OCI-LY7 (cell line): Measurements from ENCODE around the gene NAA30. TPM values are rescaled to one million over a fixed set of nuclear protein-coding genes. Genes with fewer than 3 reads are reported as not detected.

Experiments
- BruUV-seq: library from RNA; stranded (reverse); fragments of 400-500 nt; replicated peaks from 2 replicates; lab custom pipeline; 2021; lab: Mats Ljungman, UMichigan
- CTCF ChIA-PET: fragments of 300-600 bp; sonication (Branson Sonifier 250); formaldehyde crosslinking; loops from one replicate; lab custom pipeline; 2022; ENCODE audit warnings: antibody characterized with exemption; ENCODE audit not compliant: unreplicated experiment; lab: Charles Lee
- POLR2A ChIA-PET: fragments of 300-600 bp; sonication (Branson Sonifier 250); formaldehyde crosslinking; loops from one replicate; lab custom pipeline; 2022; ENCODE audit warnings: antibody characterized with exemption; lab: Charles Lee
- DNase-seq: peaks from one replicate; pipeline ENCODE4 v3.0.0-alpha.2; 2015; ENCODE audit warnings: low spot score
- H2AFZ ChIP-seq: fragments of 200-600 bp; sonication (generic), shearing (Covaris generic); 2 replicates; pipeline ENCODE4 v1.6.1; 2014; ENCODE audit warnings: mild to moderate bottlenecking, antibody characterized with exemption, low read length, moderate library complexity
- H3K27ac ChIP-seq: fragments of 200-600 bp; sonication (generic); 2 replicates; pipeline ENCODE4 v1.5.1; 2014; ENCODE audit warnings: mixed run types, low read depth, mild to moderate bottlenecking, moderate library complexity, low read length, inconsistent platforms; ENCODE audit not compliant: poor library complexity, severe bottlenecking
- H3K36me3 ChIP-seq: fragments of 200-600 bp; sonication (generic); 2 replicates; pipeline ENCODE4 v1.6.1; 2014; ENCODE audit warnings: mild to moderate bottlenecking, antibody characterized with exemption, low read length, moderate library complexity, mixed read lengths; ENCODE audit not compliant: insufficient read depth
- H3K4me1 ChIP-seq: fragments of 200-600 bp; sonication (generic); 2 replicates; pipeline ENCODE4 v1.5.1; 2014; ENCODE audit warnings: mild to moderate bottlenecking, low read length; ENCODE audit not compliant: insufficient read depth, poor library complexity, severe bottlenecking
- H3K4me2 ChIP-seq: fragments of 200-600 bp; sonication (generic); 2 replicates; pipeline ENCODE4 v1.6.1; 2014; ENCODE audit warnings: mild to moderate bottlenecking, low read length
- H3K4me3 ChIP-seq: fragments of 200-600 bp; sonication (generic); 2 replicates; pipeline ENCODE4 v1.5.1; 2014; ENCODE audit warnings: mild to moderate bottlenecking, low read depth, low read length; ENCODE audit not compliant: poor library complexity, severe bottlenecking
- H3K79me2 ChIP-seq: fragments of 200-600 bp; sonication (generic); 2 replicates; pipeline ENCODE4 v1.6.1; 2016; ENCODE audit warnings: low read depth, mild to moderate bottlenecking, low read length, moderate library complexity, mixed read lengths; ENCODE audit not compliant: insufficient read depth
- H3K9me2 ChIP-seq: fragments of 200-600 bp; sonication (generic); 2 replicates; pipeline ENCODE4 v1.6.1; 2016; ENCODE audit warnings: mild to moderate bottlenecking, low read length, mixed read lengths; ENCODE audit not compliant: insufficient read depth
- H3K9me3 ChIP-seq: fragments of 200-600 bp; sonication (generic); 2 replicates; pipeline ENCODE4 v1.6.1; 2014; ENCODE audit warnings: mild to moderate bottlenecking, mixed run types, low read length, mixed read lengths
- H4K20me1 ChIP-seq: fragments of 200-600 bp; sonication (generic); 2 replicates; pipeline ENCODE4 v1.6.1; 2014; ENCODE audit warnings: mild to moderate bottlenecking, antibody characterized with exemption, low read length, moderate library complexity, mixed read lengths; ENCODE audit not compliant: insufficient read depth
- EZH2phosphoT487 ChIP-seq: fragments of 200-600 bp; sonication (generic); IDR thresholded peaks from 2 replicates; pipeline ENCODE4 v1.6.1; 2018; ENCODE audit warnings: low read depth, borderline replicate concordance, mild to moderate bottlenecking, mixed run types, antibody characterized with exemption, low read length, moderate library complexity, mixed read lengths
- intact Hi-C: fragments of 100-400 bp; cut with micrococcal nuclease; formaldehyde crosslinking; loops from one replicate; pipeline ENCODE4 v1.10.0; 2022; ENCODE audit not compliant: unreplicated experiment
- total RNA-seq, 2 experiments: library from RNA; depleted of rRNA in 1 of 2; stranded (reverse); fragments of >200 nt in 1 of 2; shearing (Covaris generic) in 1 of 2; gene quantifications; 2 replicates each; pipeline ENCODE4 v1.2.3, GENCODE V29; 2014 to 2022
- TF ChIP-seq, protein P1 (sequence below): fragments of 200-600 bp; sonication (generic); conservative IDR thresholded peaks from 2 replicates; pipeline ENCODE4 v1.5.1; 2014; ENCODE audit warnings: mild to moderate bottlenecking, antibody characterized with exemption, low read length, moderate library complexity, mixed read lengths

Gene NAA30
- total RNA-seq, 2 experiments from 2014 or later = 7.4 to 18.1 TPM

DNA sequence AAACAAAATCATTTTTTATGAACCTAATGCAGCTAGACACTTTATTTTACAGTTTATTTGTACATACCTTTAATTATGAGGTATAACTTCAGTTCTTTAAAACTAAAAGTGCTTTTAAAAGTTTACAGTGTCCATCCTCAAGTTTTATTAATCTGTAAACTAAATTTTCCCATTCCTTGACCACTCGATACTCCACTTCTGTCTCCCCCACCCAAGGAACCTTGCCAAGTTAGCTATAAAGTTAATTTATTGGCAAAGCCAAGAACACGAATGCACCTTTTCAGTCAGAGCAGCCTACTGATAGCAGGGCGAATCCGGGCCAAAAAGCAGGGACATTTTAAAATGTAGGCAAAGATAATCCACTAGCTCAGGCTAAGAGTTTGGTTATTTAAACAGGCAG is 29.6 kb downstream of the NAA30 start:
- Histone ChIP-seq H3K79me2 (no peaks in the 10 kb centered on the region), H3K9me3 (no peaks in the 10 kb centered on the region), H3K27ac (no peak overlapping the region), H3K9me2 (no peaks in the 10 kb centered on the region), H4K20me1 (no peaks in the 10 kb centered on the region), H3K4me2 (no peak overlapping the region), H3K4me1 (no peaks in the 10 kb centered on the region), H3K36me3 (no peaks in the 10 kb centered on the region), H2AFZ (no peak overlapping the region), H3K4me3 (no peak overlapping the region)
- ChIA-PET CTCF (no interaction called here), POLR2A (no interaction called here)
- no peak for TF ChIP-seq EZH2phosphoT487
- TF ChIP-seq, protein P1, sequence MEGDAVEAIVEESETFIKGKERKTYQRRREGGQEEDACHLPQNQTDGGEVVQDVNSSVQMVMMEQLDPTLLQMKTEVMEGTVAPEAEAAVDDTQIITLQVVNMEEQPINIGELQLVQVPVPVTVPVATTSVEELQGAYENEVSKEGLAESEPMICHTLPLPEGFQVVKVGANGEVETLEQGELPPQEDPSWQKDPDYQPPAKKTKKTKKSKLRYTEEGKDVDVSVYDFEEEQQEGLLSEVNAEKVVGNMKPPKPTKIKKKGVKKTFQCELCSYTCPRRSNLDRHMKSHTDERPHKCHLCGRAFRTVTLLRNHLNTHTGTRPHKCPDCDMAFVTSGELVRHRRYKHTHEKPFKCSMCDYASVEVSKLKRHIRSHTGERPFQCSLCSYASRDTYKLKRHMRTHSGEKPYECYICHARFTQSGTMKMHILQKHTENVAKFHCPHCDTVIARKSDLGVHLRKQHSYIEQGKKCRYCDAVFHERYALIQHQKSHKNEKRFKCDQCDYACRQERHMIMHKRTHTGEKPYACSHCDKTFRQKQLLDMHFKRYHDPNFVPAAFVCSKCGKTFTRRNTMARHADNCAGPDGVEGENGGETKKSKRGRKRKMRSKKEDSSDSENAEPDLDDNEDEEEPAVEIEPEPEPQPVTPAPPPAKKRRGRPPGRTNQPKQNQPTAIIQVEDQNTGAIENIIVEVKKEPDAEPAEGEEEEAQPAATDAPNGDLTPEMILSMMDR = no peak
- intact Hi-C loops = no loop called here
- no peak for DNase-seq
- no TSS peak for BruUV-seq

DNA sequence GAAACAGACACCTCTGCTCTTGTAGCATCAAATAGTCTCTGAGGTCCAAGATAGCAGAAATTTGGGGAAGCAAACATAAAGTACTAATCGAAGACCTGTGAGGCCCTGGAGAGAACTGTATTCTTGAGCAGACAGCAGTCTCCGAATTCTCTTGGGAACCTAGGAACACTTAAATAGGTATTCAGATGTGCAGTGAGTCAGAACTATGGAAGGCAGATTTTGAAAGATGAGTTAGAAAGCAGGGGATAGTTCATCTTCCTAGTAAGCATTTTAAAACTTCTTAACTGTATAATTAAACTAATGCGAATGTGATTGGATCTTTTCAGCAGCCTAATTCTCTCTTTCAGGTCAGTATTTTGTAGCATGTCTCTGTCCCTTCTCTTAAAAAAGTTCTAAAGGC is 30.6 kb downstream of the NAA30 start:
- H3K9me3 ChIP-seq = no peaks in the 10 kb centered on the region
- no peaks in the 10 kb centered on the region for H3K9me2 ChIP-seq
- no peaks in the 10 kb centered on the region for H3K79me2 ChIP-seq
- ChIA-PET CTCF (no interaction called here), POLR2A (no interaction called here)
- H2AFZ ChIP-seq = no peak overlapping the region
- DNase-seq = no peak
- no peak overlapping the region for H3K27ac ChIP-seq
- TF ChIP-seq, protein P1 = no peak
- TF ChIP-seq EZH2phosphoT487 = no peak
- no peaks in the 10 kb centered on the region for H3K36me3 ChIP-seq
- no peaks in the 10 kb centered on the region for H4K20me1 ChIP-seq
- BruUV-seq = no TSS peak
- H3K4me2 ChIP-seq = no peak overlapping the region
- H3K4me3 ChIP-seq = no peak overlapping the region
- intact Hi-C loops = no loop called here
- H3K4me1 ChIP-seq = no peaks in the 10 kb centered on the region

DNA sequence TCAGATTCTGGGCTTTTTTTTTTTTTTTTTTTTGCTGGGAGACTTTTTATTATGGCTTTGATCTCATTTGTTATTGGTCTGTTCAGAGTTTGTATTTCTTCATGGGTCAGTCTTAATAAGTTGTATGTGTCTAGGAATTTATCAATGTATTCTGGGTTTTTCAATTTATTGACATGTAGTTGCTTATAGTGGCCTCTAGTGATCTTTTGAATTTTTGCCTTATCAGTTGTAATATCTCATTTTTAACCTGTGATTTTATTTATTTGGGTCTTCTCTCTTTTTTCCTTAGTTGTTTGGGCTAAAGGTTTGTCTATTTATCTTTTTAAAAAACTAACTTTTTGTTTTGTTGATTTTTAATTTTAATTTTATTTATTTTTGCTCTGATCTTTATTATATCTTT is 45.5 kb downstream of the NAA30 start:
- Histone ChIP-seq H3K27ac (no peak overlapping the region), H3K36me3 (no peaks in the 10 kb centered on the region), H3K4me3 (no peak overlapping the region), H3K4me2 (no peak overlapping the region), H3K9me2 (no peaks in the 10 kb centered on the region), H3K9me3 (no peaks in the 10 kb centered on the region), H3K4me1 (no peaks in the 10 kb centered on the region), H4K20me1 (no peaks in the 10 kb centered on the region), H2AFZ (no peak overlapping the region), H3K79me2 (no peaks in the 10 kb centered on the region)
- intact Hi-C loops = no loop called here
- ChIA-PET CTCF (no interaction called here), POLR2A (no interaction called here)
- no peak for TF ChIP-seq EZH2phosphoT487
- TF ChIP-seq, protein P1 = 0 out of 2 replicates have a peak, but pooled peaks have one; percentile 11
- no peak for DNase-seq
- no TSS peak for BruUV-seq
